ENCODE measurements around the gene LGR4.

LGR4 gene

DNA sequence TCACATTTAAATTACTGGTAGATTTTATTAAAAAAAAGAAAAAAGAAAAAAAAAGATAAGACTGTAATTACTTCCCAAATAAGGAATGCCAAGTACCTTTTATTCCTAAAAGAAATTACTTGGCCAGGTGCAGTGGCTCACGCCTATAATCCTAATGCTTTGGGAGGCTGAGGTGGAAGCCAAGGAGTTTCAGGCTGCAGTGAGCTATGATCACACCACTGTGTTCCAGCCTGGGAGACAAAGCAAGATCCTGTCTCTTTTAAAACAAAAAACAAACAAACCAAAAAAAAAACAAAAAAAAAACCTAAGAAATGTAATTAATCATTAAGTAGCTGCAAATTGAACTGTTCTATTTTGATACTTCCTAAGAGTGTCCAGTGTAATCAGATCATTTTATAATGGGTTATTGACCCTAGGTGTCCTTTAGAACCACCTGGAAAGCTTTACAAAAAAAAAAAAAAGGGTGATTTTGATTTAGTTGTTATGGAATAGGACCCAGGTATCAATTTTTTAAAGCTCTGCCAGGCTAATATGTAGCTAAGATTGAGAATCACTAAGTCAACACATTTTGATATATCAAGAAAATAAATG is 23.2 kb upstream of the LGR4 start:
- DNase-seq (ENCODE audit: insufficient read length, low spot score) (no peak), FAIRE-seq (no peak)
- TF ChIP-seq POLR2AphosphoS5 (IDR thresholded peaks at IDR 0.05; ENCODE audit: low read depth, low read length), result no peak
- TF ChIP-seq POU2F2 (IDR thresholded peaks at IDR 0.05; ENCODE audit: low read depth, low read length), result no peak
- TF ChIP-seq TAF1 (IDR thresholded peaks at IDR 0.05; ENCODE audit: low read depth, low read length), result no peak
- TF ChIP-seq POLR2A (IDR thresholded peaks at IDR 0.05; ENCODE audit: low read depth, low read length), result no peak
- TF ChIP-seq SPI1 (IDR thresholded peaks at IDR 0.05; ENCODE audit: low read depth, low read length), result no peak
- no peak for TF ChIP-seq PAX5 (IDR thresholded peaks at IDR 0.05; ENCODE audit: insufficient read depth, low read length, severe bottlenecking)

DNA sequence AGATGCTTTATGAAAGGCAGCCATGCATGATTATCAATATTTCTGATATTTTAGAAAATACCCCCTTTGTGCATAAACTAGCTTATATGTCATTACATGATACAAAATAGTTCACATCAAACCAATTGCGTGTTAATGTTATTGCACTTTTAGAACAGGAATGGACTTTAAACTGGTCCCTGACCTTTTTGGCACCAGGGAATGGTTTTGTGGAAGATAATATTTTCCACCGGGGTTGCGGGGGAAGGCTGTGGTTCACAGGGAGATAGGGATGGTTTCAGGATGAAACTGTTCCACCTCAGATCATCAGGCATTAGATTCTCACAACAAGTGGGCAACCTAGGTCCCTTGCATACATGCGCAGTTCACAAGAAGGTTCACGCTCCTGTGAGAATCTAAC is 16.5 kb upstream of the LGR4 start:
- no peak for DNase-seq (ENCODE audit: insufficient read length, low spot score)
- TF ChIP-seq POU2F2 (IDR thresholded peaks at IDR 0.05; ENCODE audit: low read depth, low read length) (no peak), PAX5 (IDR thresholded peaks at IDR 0.05; ENCODE audit: insufficient read depth, low read length, severe bottlenecking) (no peak), POLR2A (IDR thresholded peaks at IDR 0.05; ENCODE audit: low read depth, low read length) (no peak; the same call in 1 of the 2 replicates), SPI1 (IDR thresholded peaks at IDR 0.05; ENCODE audit: low read depth, low read length) (no peak), TAF1 (IDR thresholded peaks at IDR 0.05; ENCODE audit: low read depth, low read length) (no peak), POLR2AphosphoS5 (IDR thresholded peaks at IDR 0.05; ENCODE audit: low read depth, low read length) (no peak)
- FAIRE-seq, result no peak

DNA sequence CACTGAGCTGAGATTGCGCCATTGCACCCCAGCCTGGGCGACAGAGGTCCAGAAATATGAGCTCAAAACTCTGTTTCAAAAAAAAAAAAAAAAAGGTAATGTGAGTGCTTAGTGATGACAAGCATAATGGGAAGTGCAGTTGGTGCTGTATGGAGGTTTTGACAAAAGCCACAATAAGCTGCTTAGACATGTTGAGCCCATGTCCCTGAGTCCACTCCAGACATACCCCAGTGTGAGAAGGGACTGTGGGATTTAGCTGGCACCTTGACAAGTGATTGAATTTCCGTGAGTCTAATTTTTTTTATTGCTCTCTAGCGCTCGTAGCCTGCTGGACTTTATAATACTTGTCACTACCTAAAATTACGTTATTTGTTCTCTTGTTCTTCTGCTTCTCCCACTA is 15.1 kb upstream of the LGR4 start:
- FAIRE-seq (no peak), DNase-seq (ENCODE audit: insufficient read length, low spot score) (no peak)
- TF ChIP-seq POLR2A (IDR thresholded peaks at IDR 0.05; ENCODE audit: low read depth, low read length) (no peak), POU2F2 (IDR thresholded peaks at IDR 0.05; ENCODE audit: low read depth, low read length) (no peak)

DNA sequence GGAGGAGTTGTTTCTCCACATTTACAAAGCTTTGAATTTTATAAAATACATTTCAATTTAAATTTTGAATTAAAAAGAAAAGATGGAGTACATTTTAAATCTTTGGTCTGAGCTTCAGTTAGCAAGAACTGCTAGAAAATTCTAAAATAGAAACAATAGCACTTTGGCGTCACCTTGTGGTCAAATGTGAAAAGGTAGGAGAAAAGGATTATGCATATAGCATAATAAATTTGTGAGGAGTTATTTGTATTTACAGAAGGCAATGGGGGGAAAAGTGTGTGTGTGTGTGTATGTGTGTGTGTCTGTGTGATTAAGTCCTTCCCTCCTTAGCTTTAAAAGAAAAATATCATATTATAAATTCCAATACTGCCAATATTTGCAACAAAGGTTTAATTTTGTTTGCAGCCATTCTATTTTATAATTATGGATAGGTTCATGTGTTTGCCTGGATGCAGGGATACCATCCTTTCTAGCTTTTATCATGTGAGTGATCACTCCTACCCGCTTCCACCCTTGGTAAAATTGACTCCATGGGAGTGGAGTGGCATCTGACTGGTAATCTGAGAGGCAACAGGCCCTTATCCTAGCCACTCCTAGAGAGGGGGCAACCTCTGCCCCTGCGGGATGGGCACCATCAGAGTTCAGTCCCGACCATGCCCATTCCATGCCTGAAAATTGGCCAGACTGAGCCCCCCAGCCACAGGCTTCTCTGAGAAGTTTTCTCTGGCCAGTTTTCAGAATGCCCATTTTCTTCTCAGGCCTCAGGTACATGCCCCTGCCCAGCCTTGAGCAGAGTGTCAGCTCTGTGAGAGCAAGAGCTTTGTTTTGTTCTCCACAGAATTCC is 13.6 kb upstream of the LGR4 start:
- no peak for FAIRE-seq
- DNase-seq (ENCODE audit: insufficient read length, low spot score), result no peak
- TF ChIP-seq SPI1 (IDR thresholded peaks at IDR 0.05; ENCODE audit: low read depth, low read length), result no peak
- no peak for TF ChIP-seq POLR2A (IDR thresholded peaks at IDR 0.05; ENCODE audit: low read depth, low read length)
- TF ChIP-seq POU2F2 (IDR thresholded peaks at IDR 0.05; ENCODE audit: low read depth, low read length), result no peak
- TF ChIP-seq POLR2AphosphoS5 (IDR thresholded peaks at IDR 0.05; ENCODE audit: low read depth, low read length), result no peak
- TF ChIP-seq PAX5 (IDR thresholded peaks at IDR 0.05; ENCODE audit: insufficient read depth, low read length, severe bottlenecking), result no peak
- TF ChIP-seq TAF1 (IDR thresholded peaks at IDR 0.05; ENCODE audit: low read depth, low read length), result no peak

- TF ChIP-seq POU2F2 (IDR thresholded peaks at IDR 0.05; ENCODE audit: low read depth, low read length) (no peak), POLR2A (IDR thresholded peaks at IDR 0.05; ENCODE audit: low read depth, low read length) (no peak), POLR2AphosphoS5 (IDR thresholded peaks at IDR 0.05; ENCODE audit: low read depth, low read length) (no peak), TAF1 (IDR thresholded peaks at IDR 0.05; ENCODE audit: low read depth, low read length) (no peak), SPI1 (IDR thresholded peaks at IDR 0.05; ENCODE audit: low read depth, low read length) (no peak), PAX5 (IDR thresholded peaks at IDR 0.05; ENCODE audit: insufficient read depth, low read length, severe bottlenecking) (no peak)
- no peak for FAIRE-seq
Observed at GRCh38 chr11:27482793-27483192, 10.2 kb upstream of the LGR4 start.

GRCh38 chr11:27481992-27482391 is 9.4 kb upstream of the LGR4 start:
- FAIRE-seq, result no peak
- DNase-seq (ENCODE audit: insufficient read length, low spot score), result no peak
- TF ChIP-seq POU2F2 (IDR thresholded peaks at IDR 0.05; ENCODE audit: low read depth, low read length), result no peak
- no peak for TF ChIP-seq TAF1 (IDR thresholded peaks at IDR 0.05; ENCODE audit: low read depth, low read length)
- no peak for TF ChIP-seq SPI1 (IDR thresholded peaks at IDR 0.05; ENCODE audit: low read depth, low read length)
- no peak for TF ChIP-seq POLR2A (IDR thresholded peaks at IDR 0.05; ENCODE audit: low read depth, low read length)
- no peak for TF ChIP-seq PAX5 (IDR thresholded peaks at IDR 0.05; ENCODE audit: insufficient read depth, low read length, severe bottlenecking)
- TF ChIP-seq POLR2AphosphoS5 (IDR thresholded peaks at IDR 0.05; ENCODE audit: low read depth, low read length), result no peak

More at GRCh38 chr11:27482793-27483192, 10.2 kb upstream of the LGR4 start:
- DNase-seq (ENCODE audit: insufficient read length, low spot score), result no peak

DNA sequence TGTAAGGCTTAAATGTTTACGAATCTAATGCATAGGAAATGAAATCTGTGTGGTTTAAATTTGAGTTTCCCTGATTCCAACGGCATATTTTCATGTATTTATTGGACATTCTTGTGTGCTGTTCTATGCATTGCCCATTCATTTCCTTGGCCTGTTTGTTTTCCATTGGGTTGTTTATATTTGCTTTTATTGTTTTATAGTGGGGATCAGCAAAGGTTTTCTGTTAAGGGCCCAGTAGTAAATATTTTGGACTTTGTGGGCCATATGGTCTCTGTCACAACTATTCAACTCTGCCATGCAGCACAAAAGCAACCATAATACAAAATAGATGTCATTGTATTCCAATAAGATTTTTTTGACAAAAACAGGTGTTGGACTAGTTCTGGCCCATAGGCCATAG is 5.2 kb upstream of the LGR4 start:
- no peak for FAIRE-seq
- TF ChIP-seq TAF1 (IDR thresholded peaks at IDR 0.05; ENCODE audit: low read depth, low read length) (no peak), PAX5 (IDR thresholded peaks at IDR 0.05; ENCODE audit: insufficient read depth, low read length, severe bottlenecking) (no peak), SPI1 (IDR thresholded peaks at IDR 0.05; ENCODE audit: low read depth, low read length) (no peak), POU2F2 (IDR thresholded peaks at IDR 0.05; ENCODE audit: low read depth, low read length) (no peak), POLR2A (IDR thresholded peaks at IDR 0.05; ENCODE audit: low read depth, low read length) (no peak), POLR2AphosphoS5 (IDR thresholded peaks at IDR 0.05; ENCODE audit: low read depth, low read length) (no peak)
- no peak for DNase-seq (ENCODE audit: insufficient read length, low spot score)

DNA sequence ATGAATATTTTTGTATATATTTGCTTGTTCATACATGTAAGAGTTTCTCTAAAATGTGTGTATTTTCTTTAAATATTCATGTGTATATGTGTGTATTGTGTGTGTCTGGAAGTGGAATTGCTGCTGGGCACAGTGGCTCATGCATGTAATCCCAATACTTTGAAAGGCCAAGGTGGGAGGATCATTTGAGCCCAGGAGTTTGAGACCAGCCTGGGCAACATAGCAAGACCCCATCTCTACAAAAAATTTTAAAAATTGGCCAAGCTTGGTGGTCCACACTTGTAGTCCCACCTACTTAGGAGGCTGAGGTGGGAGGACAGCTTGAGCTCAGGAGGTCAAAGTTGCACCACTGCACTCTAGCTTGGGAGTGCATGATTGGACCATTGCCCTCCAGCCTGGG is 4.7 kb upstream of the LGR4 start:
- DNase-seq (ENCODE audit: insufficient read length, low spot score) (no peak), FAIRE-seq (no peak)
- no peak for TF ChIP-seq POLR2A (IDR thresholded peaks at IDR 0.05; ENCODE audit: low read depth, low read length)

DNA sequence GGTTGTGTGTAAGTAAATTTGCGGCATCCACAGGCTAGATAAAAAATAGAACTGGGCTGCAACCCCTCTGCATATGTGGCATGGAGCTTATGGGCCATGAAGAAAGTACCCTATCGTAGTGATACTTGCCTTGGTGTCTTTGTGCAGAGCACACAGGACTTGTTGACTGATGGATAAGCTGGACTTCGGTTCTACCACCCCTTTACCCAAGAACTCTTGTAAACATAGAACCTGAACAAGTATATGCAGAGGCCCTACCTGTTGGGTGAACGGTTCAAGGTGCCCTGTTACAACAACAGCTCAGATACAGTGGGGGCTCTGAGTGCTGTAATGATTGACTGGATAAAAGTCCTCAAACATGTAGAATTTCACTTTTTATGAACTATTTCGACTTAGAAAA is 3.0 kb upstream of the LGR4 start:
- DNase-seq (ENCODE audit: insufficient read length, low spot score) (no peak), FAIRE-seq (no peak)
- no peak for TF ChIP-seq POLR2AphosphoS5 (IDR thresholded peaks at IDR 0.05; ENCODE audit: low read depth, low read length)
- TF ChIP-seq POLR2A (IDR thresholded peaks at IDR 0.05; ENCODE audit: low read depth, low read length), result no peak
- TF ChIP-seq TAF1 (IDR thresholded peaks at IDR 0.05; ENCODE audit: low read depth, low read length), result no peak
- no peak for TF ChIP-seq PAX5 (IDR thresholded peaks at IDR 0.05; ENCODE audit: insufficient read depth, low read length, severe bottlenecking)
- TF ChIP-seq POU2F2 (IDR thresholded peaks at IDR 0.05; ENCODE audit: low read depth, low read length), result no peak
- no peak for TF ChIP-seq SPI1 (IDR thresholded peaks at IDR 0.05; ENCODE audit: low read depth, low read length)

DNA sequence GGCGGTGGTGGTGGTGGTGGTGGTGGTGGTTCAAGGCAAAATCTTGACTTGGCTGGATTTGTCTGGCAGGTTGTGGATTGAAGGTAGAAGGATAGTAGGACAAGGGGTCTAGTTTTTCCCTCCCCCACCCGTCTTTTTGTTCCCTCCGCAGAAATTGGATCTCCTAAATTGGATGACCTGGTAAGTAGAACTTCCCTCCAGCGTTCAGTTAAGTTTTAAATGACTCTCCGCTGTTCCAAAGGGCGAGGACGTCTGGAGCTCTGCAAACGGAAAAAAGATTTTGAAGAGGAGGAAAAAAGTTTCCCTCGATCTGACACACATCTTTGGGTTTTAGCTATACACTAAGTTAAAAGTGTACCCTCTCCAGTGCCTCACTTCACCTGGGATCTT is 422 bp upstream of the LGR4 start:
- TF ChIP-seq TAF1 (IDR thresholded peaks at IDR 0.05; ENCODE audit: low read depth, low read length) (no peak), POLR2A (IDR thresholded peaks at IDR 0.05; ENCODE audit: low read depth, low read length) (no peak), PAX5 (IDR thresholded peaks at IDR 0.05; ENCODE audit: insufficient read depth, low read length, severe bottlenecking) (no peak), POU2F2 (IDR thresholded peaks at IDR 0.05; ENCODE audit: low read depth, low read length) (no peak), SPI1 (IDR thresholded peaks at IDR 0.05; ENCODE audit: low read depth, low read length) (no peak), POLR2AphosphoS5 (IDR thresholded peaks at IDR 0.05; ENCODE audit: low read depth, low read length) (no peak)
- DNase-seq (ENCODE audit: insufficient read length, low spot score) (no peak), FAIRE-seq (no peak)
